GF-D8 (cell line): ENCODE results near the gene SMYD3.

ENCODE experiments used
- DNase-seq: peaks from one replicate; lab custom pipeline; 2025; lab: John Stamatoyannopoulos, UW

SMYD3 gene

DNA sequence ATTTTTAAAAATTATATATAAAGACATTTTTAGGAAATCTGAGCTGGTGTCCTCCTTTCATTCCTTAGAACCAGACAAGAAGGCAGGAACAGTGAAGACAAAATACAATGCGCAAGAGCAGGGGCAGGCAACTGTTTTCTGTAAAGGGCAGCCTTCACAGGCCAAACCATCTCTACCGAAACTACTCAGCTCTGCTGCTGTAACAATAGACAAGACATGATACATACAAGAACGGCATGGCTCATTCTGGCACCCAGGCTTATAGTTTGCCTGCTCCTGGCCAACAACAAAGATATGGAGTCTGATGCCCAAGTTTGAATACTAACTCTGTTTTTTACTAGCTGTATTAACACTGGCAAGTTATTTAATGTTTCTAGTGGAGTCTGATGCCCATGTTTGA lies 232.0 kb downstream of the SMYD3 start:
- DNase-seq, result no peak

GRCh38 chr1:246274186-246274585 lies 232.9 kb downstream of the SMYD3 start:
- no peak for DNase-seq

GRCh38 chr1:246271516-246271915 lies 235.6 kb downstream of the SMYD3 start:
- DNase-seq, result no peak

- no peak for DNase-seq
Measured at GRCh38 chr1:246270236-246270635, 236.8 kb downstream of the SMYD3 start.

- no peak for DNase-seq
Measured at GRCh38 chr1:246269466-246269865, 237.6 kb downstream of the SMYD3 start.

DNA sequence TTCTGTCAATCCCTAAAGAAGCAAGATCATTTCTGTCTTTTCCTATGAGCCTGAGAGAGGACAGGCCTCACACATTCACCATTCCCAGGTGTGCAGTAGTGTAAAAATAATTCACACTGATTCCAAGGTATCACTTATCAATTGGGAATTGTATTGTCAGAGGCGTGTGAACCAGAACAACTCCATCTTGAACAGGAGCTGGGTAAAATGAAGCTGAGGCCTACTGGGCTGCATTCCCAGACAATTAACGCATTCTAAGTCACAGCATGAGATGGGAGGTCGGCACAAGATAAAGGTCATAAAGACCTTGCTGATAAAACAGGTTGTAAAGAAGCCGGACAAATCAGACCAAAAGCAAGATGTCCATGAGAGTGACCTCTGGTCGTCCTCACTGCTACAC lies 239.2 kb downstream of the SMYD3 start:
- DNase-seq, result no peak

DNA sequence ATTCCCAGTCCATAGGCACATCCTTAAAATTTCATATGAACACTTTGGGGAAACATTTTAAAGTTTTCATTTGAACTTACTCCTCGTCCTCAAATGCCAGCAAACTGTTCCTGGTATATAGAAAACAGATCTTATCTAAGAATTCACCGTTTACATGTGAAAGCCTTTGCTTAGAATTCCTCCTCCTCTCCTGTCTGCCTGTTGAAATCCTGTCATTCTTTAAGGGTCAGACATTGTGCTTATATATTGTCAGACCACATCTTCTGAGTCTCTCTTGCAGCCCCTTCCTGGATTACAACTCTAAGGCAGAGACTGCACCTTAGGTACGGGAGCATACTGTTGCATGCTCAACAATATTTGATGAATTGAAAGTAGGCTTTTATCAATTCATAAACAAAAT lies 239.7 kb downstream of the SMYD3 start:
- no peak for DNase-seq

DNA sequence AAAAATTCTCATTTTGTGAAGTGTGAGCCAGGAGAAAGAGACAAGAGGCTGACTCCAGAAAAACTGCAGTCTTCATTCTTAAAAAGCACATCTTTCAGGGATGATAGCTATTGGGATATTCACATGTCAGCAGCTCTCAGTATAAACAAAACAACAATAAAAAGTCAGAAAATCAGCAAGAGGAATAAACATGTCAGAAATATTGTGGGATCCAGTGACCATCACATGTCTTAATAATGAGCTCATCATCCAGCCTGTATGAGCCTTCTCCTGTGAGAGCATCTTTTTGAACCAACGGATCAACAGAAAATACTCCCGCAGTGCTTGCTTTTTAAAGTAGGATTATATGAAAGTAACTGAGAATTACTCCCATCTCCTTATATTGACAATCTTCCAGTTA lies 241.6 kb downstream of the SMYD3 start:
- no peak for DNase-seq

DNA sequence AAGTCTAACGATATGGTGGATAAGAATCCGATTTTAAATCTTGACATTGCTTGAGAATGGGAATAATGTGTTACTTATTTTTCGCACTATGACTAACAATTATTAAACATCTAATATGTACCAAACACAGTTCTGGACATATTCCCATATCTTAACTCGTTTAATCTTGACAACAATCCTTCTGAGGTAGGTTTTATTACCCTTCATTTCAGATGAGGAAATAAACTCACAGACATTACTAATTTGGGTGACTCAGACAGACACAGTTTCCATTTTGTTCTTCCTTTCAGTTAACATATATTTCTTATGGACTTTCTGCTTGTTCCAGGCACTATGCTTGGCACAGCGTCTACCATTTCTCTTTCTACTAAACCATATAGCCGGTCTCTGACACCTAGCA lies 244.8 kb downstream of the SMYD3 start:
- DNase-seq, result no peak

DNA sequence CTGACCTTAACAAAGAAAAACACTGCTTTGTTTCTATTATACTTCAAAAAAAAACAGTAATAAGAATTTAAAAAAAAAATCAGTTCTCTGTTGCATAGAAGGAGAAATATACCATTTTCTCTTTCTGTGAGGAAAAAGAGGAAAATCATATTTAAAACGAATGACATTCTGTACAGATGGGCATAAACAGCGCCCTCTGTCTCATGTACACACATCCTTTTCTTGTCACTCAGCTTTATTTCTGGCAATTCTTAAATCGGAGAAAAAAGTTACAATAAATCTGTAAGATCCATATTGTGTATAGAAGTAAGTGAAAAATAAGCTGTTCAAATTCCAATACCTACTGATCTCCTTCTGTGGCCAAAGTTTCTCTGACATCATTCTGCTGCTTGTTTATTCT lies 245.4 kb downstream of the SMYD3 start:
- DNase-seq, result no peak

- no peak for DNase-seq
Measured at GRCh38 chr1:246258250-246258649, 248.8 kb downstream of the SMYD3 start.

- DNase-seq, result no peak
Measured at GRCh38 chr1:246255773-246256172, 251.3 kb downstream of the SMYD3 start.

DNA sequence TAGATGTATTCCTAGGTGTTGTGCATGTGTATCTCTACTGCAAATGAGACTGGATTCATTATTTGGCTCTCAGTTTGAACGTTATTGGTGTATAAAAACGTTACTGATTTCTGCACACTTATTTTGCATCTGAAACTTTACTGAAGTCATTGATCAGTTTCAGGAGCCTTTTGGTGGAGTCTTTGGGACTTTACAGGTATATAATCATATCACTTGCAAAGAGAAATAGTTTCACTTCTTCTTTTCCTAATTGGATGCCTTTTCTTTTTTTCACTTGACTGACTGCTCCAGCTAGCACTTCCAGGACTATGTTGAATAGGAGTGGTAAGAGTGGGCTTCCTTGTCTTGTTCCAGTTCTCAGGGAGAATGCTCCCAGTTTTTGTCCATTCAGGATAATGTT lies 252.2 kb downstream of the SMYD3 start:
- no peak for DNase-seq

GRCh38 chr1:246246430-246246829 lies 260.6 kb downstream of the SMYD3 start:
- no peak for DNase-seq

DNA sequence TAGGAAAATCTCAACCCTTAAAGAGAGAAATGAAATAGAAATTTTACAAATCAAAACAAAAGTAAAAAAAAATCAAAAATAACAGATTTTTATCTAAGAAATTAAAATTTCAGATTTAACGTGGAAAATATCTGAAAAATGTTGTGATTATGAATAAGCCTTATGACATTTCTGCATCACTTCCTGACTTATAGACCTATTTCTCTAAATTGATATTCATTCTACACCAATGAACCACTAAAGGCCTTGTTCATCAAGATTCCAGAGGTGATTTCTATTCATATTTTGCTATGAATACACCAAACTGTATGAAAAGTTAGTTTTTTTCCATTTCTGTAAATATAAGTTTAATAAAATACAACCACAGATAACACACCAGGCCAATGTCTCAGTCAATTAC lies 261.5 kb downstream of the SMYD3 start:
- no peak for DNase-seq

DNA sequence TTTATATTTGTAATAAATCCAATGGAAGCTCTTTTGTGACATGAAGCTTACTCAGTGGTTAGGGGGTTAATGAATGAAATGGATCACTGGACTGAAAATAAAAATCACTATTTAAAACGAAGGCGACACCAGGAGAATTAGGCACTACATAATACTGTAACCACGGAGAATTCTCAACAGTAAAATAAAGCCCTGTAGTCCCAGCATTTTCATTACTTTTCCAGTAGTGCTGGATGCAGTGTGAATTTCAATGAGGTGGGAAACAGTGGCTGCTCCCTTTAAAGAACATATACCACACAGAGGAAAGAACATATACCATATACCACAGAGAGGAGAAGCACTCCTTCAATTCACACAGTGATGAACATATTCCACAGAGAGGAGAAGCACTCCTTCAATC lies 275.0 kb downstream of the SMYD3 start:
- no peak for DNase-seq

DNA sequence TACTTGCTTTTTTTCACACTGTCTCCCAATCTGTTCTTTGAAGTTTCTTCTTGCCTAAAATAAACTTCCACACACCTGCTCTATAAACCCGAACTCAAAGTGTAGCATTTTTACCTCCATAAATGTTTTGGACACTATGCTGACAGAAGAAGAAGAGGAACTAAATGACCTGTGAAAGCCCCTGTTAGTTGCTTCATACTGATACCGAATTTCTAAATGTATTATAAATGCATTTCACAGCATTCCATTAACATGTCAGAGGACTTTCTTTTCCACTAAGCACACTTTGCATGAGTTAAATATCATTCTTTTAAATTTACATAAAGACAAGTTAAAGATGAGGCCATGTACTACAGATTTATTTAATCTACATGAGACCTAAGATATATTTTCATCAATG lies 281.0 kb downstream of the SMYD3 start:
- DNase-seq, result no peak

DNA sequence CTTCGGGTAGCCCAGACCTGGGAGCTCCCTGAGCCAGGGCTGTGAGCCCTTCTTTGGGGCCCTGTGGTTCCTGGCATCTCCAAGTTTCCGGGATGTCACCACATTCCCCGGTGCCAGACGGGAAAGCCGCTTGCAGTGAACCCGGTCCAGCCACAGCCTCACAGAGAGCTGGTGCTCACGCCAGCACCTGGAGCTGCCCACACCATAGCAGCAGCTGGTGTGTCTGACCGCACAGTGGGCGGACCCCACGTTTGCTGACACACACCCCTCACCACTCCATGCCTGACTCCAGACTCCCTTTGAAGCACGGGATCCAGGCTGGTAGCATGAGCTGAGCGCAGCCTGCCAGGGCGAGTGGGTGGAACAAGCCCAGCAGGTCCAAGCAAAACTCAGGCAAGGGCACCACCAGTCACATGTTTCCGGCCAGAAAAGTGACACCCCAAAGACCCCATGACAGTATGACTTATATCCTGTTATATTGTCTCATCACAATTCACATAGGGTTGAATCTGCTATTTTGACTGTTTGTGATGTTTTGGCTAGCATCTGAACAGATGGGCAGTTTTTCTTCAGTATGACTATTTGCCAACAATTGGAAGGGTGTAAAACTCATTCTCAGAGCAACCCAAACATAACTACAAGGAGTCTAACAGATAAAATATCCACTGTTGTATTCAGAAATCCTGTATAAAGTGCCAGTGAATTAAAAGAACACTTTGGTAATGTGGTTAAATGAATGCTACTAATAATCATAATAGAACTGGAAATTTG lies 285.4 kb downstream of the SMYD3 start:
- no peak for DNase-seq

DNA sequence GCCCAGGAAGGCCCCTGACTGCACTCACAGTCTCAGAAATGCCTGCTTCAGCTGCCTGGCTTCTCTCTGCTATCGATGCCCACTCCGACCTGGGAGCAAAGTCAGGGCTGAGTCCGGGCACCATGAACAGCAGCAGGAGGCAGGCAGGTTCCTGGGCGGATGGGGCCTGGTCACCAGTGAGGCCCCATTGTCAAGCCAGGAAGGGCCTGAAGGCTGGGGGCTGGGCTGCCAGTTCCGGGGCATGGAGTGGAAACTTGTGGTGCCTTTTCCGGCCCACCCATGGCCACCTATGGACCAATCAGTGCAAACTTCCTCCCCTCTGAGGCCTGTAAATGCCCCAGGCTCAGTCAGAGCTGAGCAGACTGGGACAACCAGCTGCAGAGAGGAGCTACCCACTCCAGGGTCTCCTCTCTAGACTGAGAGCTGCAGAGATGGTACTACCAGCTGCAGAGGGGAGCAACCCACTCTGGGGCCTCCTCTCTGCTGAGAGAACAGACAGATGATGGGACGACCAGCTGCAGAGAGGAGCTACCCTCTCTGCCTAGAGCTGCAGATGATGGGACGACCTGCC lies 286.5 kb downstream of the SMYD3 start:
- DNase-seq, result no peak

DNA sequence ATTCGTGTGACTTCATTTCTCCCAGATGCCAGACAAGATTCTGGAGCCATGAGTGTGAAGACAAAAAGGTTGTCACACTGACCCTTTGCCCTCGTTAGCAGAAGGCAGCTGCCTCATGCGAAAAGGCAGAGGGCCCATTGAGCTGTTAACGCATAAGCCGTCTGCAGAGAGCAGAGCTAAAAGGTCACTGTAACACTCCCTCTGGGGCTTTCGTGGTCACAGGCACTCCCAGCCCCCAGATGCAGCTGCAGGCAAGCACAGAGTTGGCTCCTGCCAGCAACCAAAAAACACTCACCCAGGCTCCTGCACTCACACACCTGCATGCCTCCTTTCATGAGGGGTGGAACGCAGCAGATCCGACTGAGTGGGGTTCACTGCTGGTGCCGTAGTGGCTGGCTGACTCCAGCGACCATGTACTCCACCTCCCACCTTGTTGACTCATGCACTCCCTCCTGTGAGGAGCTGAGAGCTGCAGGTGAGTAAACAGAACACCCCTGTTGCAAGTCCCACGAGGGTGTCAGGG lies 287.5 kb downstream of the SMYD3 start:
- peak; percentile 60 for DNase-seq

GRCh38 chr1:246218686-246219085 lies 288.4 kb downstream of the SMYD3 start:
- no peak for DNase-seq

DNA sequence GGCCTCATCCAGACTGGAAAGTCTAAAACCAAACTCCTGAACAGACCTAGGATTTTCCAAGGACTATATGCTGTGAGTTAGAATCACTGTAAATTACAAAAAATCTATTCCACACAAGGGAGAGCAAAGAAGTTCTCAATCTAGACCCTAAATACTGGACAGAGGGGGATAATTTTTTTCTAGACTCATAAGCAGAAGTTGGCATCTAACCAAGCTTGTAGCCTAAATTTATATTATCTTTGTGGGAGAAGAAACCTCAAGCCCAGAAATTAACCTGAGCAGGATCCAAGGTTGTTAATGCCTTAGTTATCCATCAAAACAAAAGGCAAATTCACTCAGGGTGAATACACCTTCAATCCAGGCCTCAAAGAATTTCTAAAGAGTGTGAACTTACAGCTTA lies 290.2 kb downstream of the SMYD3 start:
- no peak for DNase-seq

DNA sequence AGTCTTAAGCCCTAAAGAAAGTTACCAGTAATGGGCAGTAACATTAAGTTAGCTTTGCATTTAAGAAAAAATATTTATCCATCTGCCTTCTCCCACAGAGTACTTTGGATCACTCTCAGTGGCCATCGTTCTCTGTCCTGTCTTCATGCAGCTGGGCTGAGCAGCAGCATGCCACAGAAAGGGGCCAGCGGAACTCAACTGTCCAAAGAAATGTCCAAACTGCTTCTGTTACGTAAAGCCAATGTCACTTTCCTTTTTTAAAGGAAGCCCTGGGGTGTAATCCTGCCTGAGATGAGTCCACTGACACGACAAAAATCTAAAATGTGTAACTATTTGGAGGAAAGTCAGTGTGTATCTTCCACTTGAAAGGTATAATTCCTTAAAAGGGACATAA lies 291.6 kb downstream of the SMYD3 start:
- peak; percentile 61 for DNase-seq
